ENCODE results near the gene ARID4B.

ARID4B gene

GRCh38 chr1:235124111-235124510, 203.9 kb downstream of the ARID4B start:
- no peak for DNase-seq

DNA sequence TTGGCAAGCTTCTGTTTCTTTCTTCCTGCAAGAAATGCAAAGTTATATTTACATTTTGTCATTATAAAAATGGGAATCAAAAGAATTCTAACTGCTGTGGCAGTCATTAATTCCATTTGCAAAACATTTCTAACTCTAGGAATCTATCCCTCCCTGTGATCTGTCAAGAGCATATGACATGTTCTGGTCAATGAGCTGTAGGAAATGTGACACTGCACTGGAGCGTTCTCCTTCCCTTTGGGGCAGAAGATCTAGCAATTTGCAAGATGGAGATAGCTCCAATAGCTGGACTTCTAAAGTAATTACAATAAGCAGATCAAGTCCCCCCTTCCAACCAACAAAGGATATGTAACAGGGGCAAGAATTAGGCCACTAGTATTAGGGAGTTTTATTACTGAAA, 205.6 kb downstream of the ARID4B start:
- DNase-seq, result no peak
